DMS114 treated with DMSO at 0.1 percent for 48 hours (cell line): ENCODE results near the gene CC2D2B.
"Not testable (repeated sequence)": the region's sequence is repeated elsewhere in the genome, so short reads cannot be mapped to it uniquely, and the experiment has no call there.

Experiments used
- DNase-seq: peaks from one replicate; lab custom pipeline; 2025; ENCODE audit not compliant: unreplicated experiment; lab: John Stamatoyannopoulos, UW

The CC2D2B gene

DNA sequence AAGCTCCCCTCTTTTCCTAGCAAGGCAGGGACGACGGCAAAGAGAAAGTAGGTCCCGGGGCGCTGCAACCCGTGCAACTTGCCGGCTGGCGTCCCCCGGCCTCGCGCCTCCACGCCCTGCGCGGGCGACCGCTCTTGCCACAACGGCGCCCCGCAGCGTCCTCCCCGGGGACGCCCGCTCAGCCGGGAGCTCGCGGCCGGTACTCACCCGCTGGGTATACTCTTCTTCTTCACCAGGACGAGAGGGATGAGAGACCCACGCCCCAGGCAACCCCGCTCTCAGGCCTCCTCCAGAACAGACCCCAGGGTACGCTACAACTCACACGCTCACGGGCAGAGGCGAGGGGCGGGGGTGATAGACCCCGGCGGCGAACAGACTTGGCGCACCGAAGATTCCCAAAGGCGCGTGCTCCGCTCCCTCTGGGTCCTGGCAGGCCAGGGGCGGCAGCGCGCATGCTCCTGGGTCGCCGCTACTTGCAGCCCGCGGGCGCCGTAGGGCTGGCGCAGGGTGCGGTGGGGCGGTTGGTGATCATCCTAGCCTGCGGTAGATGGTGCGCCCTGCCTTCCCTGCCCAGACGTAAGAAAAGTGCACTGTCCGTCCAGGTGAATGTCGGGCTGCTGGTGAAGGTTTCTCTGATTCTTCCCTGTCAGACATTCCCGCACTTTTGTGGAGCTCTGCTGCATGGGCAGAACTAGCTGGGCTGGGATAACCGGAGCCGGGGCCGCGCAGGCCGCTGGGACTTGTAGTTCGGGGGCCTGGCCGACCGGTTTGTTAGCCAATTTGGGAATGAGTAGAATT lies at the start of gene CC2D2B:
Gene CC2D2B, plus strand, starts transcription at position 520 of the 798 bp plus-strand sequence. CDS start 3,349 bp downstream, outside the sequence.
- peak; percentile 88 for DNase-seq

DNA sequence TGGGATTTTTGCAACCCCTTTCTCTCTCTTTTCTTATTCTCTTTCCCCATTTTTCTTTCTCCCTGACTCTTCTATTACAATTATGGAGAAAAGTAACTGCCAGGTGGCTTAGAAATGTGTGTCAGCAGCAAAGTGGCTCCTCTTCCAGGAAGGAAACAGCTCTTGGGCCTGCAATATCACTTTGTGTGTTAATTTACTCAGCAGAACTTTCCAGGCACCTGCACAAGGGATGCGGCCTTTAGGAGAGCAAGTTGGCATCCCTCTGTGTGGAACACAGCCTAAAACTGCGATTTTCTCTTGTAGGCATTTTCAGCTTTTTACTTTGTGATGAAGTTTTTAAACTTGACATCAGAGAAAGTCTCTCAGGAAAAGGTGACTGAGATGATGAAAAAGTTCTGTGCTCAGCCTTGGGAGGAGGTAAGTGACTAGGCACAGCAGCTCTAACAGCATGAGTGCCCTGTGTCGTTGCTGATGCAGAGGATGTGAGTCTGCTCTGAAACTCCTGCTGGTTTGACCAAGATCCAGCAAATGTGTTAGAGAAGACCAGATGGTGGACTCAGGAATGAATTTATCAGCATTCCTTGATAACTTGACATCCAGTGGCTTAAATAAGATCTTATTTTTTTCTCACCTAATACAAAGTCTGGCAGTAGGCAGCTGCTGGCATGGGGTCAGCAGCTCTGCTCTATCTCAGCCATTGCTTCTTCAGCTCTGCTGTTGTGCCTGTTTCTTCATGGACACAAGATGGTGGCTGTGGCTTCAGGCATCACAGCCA lies 47.4 kb upstream of the CC2D2B start:
- no peak for DNase-seq

DNA sequence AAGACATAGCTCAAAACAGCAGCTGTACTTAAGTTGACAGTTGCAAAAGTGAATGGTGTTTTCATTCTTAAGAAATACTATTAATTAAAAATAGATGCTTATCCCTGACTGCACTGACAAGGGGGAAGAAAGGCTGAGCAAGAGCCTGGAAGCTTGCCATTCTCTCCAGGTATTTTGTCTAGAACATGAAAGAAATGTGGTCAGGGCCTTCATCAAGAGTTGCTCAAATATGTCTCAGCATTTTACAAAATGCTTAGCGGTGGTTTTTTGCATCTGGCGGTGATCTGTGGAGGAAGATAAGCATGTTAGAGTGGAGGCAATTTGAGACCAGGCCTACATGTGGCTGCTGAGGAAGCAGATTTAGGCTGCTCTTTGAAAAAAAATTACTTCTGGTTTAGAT lies 46.4 kb upstream of the CC2D2B start:
- DNase-seq, result no peak

DNA sequence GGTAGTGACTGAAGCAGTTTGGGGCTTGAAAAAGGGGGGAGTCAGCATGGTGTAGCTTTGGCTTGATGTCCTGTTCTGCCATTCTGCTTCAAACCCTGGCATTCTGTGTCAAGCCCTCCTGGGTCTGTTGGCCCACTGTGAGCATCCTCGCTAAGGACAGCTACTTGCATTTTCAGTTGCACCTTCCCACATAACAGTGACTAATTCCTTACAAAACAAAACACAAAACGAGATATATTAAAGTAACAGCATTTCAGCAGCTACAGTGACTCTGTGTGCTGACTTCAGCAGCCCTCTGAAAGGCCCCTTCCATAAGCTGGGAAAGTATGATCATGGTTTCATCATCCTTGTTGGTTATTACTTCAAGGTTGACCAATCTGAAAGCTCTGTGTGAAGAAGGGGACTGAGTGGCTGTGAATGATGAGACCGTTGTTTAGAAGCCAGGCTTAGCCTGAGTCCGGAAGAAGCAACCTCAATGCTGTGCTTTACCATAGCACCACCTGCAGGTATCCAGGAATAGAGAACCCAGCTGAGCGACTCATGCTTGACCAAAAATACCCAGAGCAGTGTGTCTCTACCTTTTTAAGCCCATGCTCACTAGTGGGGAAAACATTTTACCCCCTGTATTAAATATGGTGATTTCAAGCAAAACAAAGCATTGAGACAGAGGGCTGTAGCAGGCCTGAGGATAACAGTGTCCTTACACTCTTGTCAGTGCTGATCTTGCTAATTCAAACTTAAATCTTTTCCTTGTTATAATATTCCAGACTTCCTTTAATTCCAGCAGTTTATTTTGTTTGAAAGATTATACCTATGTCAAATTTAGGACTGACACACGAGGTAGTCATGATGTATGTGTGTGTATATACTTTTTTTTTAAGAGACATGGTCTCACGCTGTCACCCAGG lies 42.6 kb upstream of the CC2D2B start:
- DNase-seq, result peak; percentile 19

- no peak for DNase-seq
Measured at GRCh38 chr10:95865814-95866466, 41.8 kb upstream of the CC2D2B start.

GRCh38 chr10:95866467-95866842 lies 41.3 kb upstream of the CC2D2B start:
- no peak for DNase-seq

DNA sequence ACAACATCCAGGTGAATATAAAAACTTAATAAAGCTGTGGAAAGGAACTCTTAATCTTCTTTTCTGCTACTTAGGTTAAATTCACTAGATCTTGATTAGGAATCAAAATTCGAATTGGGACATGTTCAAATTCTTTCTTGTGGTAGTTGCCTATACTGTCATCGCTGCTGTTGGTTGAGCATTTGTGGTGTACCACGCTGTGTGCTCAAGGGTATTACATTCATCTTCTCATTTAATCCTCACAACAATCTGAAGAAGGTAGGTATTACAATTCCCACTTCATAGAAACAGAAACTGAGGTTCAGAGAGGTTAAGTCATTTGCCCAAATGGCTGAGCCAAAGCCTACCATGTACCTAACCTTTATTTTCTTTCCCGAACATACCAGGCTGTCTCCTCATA lies 39.9 kb upstream of the CC2D2B start:
- no peak for DNase-seq

DNA sequence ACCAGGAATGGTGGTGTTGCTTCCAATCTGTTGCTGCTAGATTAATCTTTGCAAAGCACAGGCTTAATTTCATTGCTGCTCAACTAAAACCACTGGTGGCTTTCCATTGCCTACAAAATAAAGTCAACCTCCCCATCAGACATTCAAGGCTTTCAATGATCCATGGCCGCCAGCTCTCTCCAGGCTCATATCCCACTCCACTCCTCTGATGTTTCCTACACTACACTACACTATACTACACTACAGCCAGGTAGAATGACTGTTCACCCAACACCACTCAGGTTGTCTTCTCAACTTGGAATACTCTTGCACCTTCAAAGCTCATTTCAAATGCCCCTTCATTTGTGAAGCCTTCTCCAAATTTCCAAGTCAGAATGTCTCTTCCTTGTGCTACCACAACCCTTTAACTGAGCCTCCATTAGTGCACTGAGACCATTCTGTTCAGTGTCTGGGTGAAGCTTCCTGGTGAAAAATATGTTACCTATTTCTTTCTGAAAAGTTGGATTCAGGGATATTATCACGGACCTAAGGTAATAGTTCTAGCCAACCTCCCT lies 35.5 kb upstream of the CC2D2B start:
- DNase-seq, result no peak

- DNase-seq, result no peak
Measured at GRCh38 chr10:95873139-95873538, 34.6 kb upstream of the CC2D2B start.

GRCh38 chr10:95873651-95874050 lies 34.1 kb upstream of the CC2D2B start:
- no peak for DNase-seq

DNA sequence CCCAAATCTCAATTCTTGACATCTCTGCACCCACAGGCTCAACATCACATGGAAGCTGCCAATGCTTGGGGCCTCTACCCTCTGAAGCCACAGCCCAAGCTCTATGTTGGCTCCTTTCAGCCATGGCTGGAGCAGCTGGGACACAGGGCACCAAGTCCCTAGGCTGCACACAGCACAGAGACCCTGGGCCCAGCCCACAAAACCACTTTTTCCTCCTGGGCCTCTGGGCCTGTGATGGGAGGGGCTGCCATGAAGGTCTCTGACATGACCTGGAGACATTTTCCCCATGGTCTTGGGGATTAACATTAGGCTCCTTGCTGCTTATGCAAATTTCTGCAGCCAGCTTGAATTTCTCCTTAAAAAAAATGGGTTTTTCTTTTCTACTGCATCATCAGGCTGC lies 33.0 kb upstream of the CC2D2B start:
- DNase-seq, result not testable (repeated sequence)

DNA sequence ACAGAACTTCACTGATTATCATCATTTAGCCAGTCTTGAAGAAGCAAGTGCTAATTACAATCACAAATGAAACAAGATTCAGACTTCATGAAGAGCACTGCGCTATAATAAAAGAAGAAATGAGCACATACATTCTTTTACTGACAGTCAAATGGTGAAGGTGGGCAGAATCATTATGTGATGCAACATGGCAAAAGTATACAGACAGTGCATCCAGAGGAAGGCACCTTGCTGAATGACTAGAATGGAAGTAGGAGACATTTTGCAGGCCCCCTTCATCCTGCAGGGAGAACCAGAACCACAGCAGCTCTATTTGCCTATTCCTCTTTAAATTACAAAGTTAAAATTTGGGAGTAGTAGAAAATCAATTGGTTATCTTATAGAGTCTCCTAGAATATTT lies 31.0 kb upstream of the CC2D2B start:
- no peak for DNase-seq

DNA sequence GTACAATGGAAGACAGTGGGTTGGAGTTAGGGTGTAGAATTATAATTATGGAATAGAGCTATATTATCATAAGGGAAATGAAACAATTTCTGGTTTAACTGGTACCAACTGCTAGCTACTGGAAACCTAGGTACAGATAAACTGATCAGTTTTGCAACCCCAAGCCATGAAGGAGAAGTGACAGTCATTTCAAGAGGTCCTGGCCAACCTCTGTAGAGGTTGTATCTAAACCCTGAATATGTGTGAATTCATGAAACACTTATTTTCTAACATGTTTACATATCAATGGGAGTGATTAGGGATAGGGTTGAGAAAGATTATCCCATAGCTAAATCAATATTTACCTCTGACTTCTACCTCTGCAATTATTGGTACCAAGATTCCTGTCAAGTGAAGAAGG lies 29.9 kb upstream of the CC2D2B start:
- no peak for DNase-seq

DNA sequence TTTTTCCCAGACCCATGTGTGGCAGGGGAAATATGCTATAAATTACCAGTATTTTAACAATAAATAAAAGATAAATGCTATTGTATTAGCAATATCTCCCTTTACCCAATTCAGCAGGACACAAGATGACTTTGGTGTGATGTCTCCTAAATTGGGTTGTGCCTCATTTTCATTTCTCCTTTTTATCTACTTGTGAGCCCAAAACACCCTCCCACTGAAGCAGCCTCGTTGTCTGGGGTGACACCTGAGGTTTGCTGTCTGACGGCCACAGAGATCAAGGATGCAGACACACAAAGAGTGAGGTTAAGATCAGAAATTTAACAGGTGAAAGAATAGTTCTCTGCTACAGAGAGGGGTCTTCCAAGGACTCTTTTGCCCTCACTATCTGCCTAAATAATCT lies 27.1 kb upstream of the CC2D2B start:
- no peak for DNase-seq

- DNase-seq, result no peak
Measured at GRCh38 chr10:95881316-95881715, 26.5 kb upstream of the CC2D2B start.

GRCh38 chr10:95889830-95890229 lies 17.9 kb upstream of the CC2D2B start:
- no peak for DNase-seq

DNA sequence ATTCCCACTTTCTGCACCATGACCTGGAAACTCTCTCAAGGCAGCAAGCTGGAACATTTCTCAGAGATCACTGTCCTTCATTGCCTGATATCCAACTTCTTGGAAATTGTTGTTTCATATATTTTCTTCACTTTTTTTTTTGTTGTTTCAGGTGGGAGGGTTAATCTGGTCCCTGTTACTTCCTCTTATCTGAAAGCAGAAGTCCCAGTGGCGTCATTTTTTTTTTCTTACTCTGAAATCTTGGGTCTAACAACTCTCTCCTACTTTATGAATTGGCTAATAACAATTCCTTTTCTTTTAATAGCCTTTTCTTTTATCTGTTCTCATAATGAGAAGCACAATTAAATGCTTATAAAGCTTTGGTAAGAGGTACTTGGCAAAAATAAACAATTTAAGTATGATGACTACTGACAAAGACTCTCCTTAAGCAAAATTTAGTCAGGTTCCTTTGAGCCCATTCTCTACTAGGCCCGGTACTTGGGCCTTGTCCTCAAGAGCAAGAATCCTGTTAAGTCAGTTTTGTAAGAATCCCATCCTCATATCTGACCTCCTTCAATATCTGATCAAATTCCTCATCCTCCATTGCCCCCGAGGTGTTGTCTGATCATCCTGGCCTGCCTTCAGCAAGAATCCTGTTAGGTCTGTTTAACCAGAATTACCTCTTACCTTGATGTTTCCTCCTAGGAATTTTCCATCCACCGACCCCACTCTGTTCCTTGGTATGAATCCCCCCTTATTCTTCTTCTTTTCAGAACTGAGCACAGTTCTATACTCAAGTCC lies 11.5 kb upstream of the CC2D2B start:
- DNase-seq, result no peak

DNA sequence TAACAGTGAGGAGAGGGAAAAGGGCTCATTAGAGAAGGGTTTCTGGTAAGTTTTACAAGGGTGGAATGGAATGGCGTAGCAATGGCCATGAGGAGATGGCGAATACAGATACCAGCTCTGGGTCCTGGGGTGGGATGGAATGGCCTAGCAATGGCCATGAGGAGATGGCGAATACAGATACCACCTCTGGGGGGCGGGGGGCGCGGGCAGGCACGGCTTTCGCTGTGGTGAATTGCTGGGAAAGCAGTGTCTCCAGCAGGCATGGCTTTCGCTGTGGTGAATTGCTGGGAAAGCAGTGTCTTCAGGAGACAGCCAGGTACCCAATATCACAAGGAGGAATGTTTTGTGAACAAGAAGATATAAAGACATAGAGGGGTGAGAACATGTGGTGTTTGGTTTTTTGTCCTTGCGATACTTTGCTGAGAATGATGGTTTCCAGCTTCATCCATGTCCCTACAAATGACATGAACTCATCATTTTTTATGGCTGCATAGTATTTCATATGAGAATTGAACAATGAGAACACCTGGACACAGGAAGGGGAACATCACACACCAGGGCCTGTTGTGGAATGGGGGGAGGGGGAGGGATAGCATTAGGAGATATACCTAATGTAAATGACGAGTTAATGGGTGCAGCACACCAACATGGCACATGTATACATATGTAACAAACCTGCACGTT lies 1.7 kb upstream of the CC2D2B start:
- not testable (repeated sequence) for DNase-seq
